ENCODE data around the gene C5orf34. TPM values are rescaled to one million over a fixed set of nuclear protein-coding genes. Genes with fewer than 3 reads are reported as not detected.
"Not testable (repeated sequence)": the region's sequence is repeated elsewhere in the genome, so short reads cannot be mapped to it uniquely, and the experiment has no call there.

The C5orf34 gene
- total and polyA plus RNA-seq, 7 donors = 0.10 to 1.2 (median 0.54) TPM

- ATAC-seq (no peak), DNase-seq (no peak)
- Histone ChIP-seq H3K36me3 (ENCODE audit: insufficient read depth in 1 of 2, low read depth in 1 of 2) (peaks cover 8 to 51% of the 10 kb centered on the region in 2 donors), H3K4me3 (no peak overlapping the region), H3K4me1 (no peaks in the 10 kb centered on the region), H3K9me3 (no peaks in the 10 kb centered on the region), H3K27ac (no peak overlapping the region), H3K27me3 (ENCODE audit: insufficient read depth in 3 of 3, low read length in 2 of 3) (no peaks in the 10 kb centered on the region)
- TF ChIP-seq CTCF (IDR thresholded peaks at IDR 0.05) = no peak
- intact Hi-C loops (cut with DNase I) = no loop called here
- WGBS, 3 donors = 56 to 64% (median 61%) methylated on average over 2 of the region's 2 CpGs
These were observed 8.7 kb upstream of the C5orf34 start for GRCh38 chr5:43523662-43524072.

DNA sequence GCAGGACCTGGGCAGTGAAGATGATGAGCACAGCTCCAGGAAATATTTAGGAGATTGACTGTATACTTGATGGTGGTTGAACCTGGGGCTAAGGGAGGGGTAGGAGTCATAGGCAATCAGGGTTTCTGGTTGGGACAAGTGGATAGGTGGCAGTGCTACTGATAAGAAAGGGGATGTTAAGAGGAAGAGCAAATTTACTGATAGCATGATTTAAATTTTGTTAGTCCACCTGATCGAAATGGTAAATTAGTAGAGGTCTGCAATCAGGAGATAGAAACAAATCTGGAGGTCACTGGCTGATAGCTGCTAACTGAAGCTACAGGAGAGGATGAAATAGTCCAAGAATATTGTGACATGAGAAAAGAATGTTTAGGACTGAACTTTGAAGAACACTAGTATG, 5.7 kb upstream of the C5orf34 start:
- no peaks in the 10 kb centered on the region for H3K4me1 ChIP-seq
- TF ChIP-seq CTCF (IDR thresholded peaks at IDR 0.05) = no peak
- H3K9me3 ChIP-seq = no peaks in the 10 kb centered on the region
- ATAC-seq (no peak), DNase-seq (no peak)
- WGBS, 3 donors = 92 to 99% (median 94%) methylated on average over 1 of the region's 1 CpG
- no peak overlapping the region for H3K27ac ChIP-seq
- H3K36me3 ChIP-seq (ENCODE audit: insufficient read depth in 1 of 2, low read depth in 1 of 2) = peaks cover 5 to 26% of the 10 kb centered on the region in 2 donors
- H3K4me3 ChIP-seq = no peak overlapping the region
- H3K27me3 ChIP-seq (ENCODE audit: insufficient read depth in 3 of 3, low read length in 2 of 3) = no peaks in the 10 kb centered on the region
- intact Hi-C loops (cut with DNase I) = no loop called here

GRCh38 chr5:43515678-43516048, 715 bp upstream of the C5orf34 start:
- Histone ChIP-seq H3K36me3 (ENCODE audit: insufficient read depth in 1 of 2, low read depth in 1 of 2) (no peaks in the 10 kb centered on the region), H3K9me3 (no peaks in the 10 kb centered on the region), H3K4me1 (peaks cover 10% of the 10 kb centered on the region), H3K4me3 (peak overlapping the region; percentile 68), H3K27ac (peak overlapping the region; percentile 78), H3K27me3 (ENCODE audit: insufficient read depth in 3 of 3, low read length in 2 of 3) (no peaks in the 10 kb centered on the region)
- intact Hi-C loops (cut with DNase I) = loop anchor here in 1 of 2 donors (2.0 kb wide), 1 partner anchor 31 kb away; no protein-coding TSS in a partner anchor
- 25 to 38% (median 28%) methylated on average over 1 of the region's 1 CpG for WGBS, 3 donors
- no peak for TF ChIP-seq CTCF (IDR thresholded peaks at IDR 0.05)
- DNase-seq (no peak), ATAC-seq (peak in 1 of 4 donors; percentile 23)

DNA sequence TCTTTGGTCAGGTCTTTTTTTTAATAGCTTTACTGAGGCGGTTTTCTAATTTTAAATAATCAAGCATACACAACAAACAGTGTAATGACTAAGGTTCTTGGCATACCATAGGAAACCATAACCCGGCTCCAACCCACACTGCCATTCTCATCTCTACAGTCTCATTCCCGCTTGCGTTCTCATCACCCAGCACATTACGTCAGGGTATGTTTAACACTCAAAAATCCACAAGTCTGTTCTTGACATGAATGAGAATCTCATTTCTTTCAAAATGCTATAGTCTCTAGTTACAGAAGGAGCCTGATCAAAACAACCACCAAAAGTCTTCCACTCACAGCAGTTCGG, 505 bp downstream of the C5orf34 start:
- H3K27me3 ChIP-seq (ENCODE audit: insufficient read depth in 3 of 3, low read length in 2 of 3) = no peaks in the 10 kb centered on the region
- no peak for TF ChIP-seq CTCF (IDR thresholded peaks at IDR 0.05)
- no peaks in the 10 kb centered on the region for H3K36me3 ChIP-seq (ENCODE audit: insufficient read depth in 1 of 2, low read depth in 1 of 2)
- peak in 2 of 4 donors; percentile 25 to 31 for ATAC-seq
- peak overlapping the region; percentile 78 for H3K27ac ChIP-seq
- H3K9me3 ChIP-seq = no peaks in the 10 kb centered on the region
- intact Hi-C loops (cut with DNase I) = loop anchor here in 1 of 2 donors (2.0 kb wide), 1 partner anchor 30 kb away; no protein-coding TSS in a partner anchor
- peaks cover 10% of the 10 kb centered on the region for H3K4me1 ChIP-seq
- DNase-seq = no peak
- peak overlapping the region; percentile 68 for H3K4me3 ChIP-seq
- WGBS, 3 donors = 1 to 2% (median 1%) methylated on average over 6 of the region's 6 CpGs

GRCh38 chr5:43514025-43514424, 923 bp downstream of the C5orf34 start:
- no peak for TF ChIP-seq CTCF (IDR thresholded peaks at IDR 0.05)
- intact Hi-C loops (cut with DNase I) = loop anchor here in 1 of 2 donors (2.0 kb wide), 1 partner anchor 29 kb away; no protein-coding TSS in a partner anchor
- Histone ChIP-seq H3K4me1 (peaks cover 10% of the 10 kb centered on the region), H3K27ac (no peak overlapping the region), H3K36me3 (ENCODE audit: insufficient read depth in 1 of 2, low read depth in 1 of 2) (no peaks in the 10 kb centered on the region), H3K4me3 (peak overlapping the region; percentile 68), H3K9me3 (no peaks in the 10 kb centered on the region), H3K27me3 (ENCODE audit: insufficient read depth in 3 of 3, low read length in 2 of 3) (no peaks in the 10 kb centered on the region)
- 19 to 20% (median 19%) methylated on average over 4 of the region's 4 CpGs for WGBS, 3 donors
- ATAC-seq (no peak), DNase-seq (no peak)

DNA sequence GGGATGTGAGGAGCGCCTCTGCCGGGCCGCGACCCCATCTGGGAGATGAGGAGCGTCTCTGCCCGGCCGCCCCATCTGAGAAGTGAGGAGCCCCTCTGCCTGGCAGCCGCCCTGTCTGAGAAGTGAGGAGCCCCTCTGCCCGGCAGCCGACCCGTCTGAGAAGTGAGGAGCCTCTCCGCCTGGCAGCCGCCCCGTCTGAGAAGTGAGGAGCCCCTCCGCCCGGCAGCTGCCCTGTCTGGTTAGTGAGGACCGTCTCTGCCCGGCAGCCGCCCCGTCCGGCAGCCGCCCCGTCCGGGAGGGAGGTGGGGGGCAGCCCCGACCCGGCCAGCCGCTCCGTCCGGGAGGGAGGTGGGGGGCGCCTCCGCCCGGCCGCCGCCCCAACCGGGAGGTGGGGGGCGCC, 3.9 kb downstream of the C5orf34 start:
- DNase-seq; H3K9me3 ChIP-seq; H3K4me3 ChIP-seq; H3K27ac ChIP-seq; intact Hi-C loops (cut with DNase I); ATAC-seq; H3K36me3 ChIP-seq (ENCODE audit: insufficient read depth in 1 of 2, low read depth in 1 of 2); H3K27me3 ChIP-seq (ENCODE audit: insufficient read depth in 3 of 3, low read length in 2 of 3); H3K4me1 ChIP-seq: not testable (repeated sequence)
- 92 to 99% (median 94%) methylated on average over 9 to 36 of the region's 36 CpGs for WGBS, 3 donors

Data from psoas muscle (tissue), 8 donors.